K562 (cell line): ENCODE results near the gene HERC5.

Source experiments
- CTCF ChIP-seq, 3 experiments: IDR thresholded peaks in 2 of 3; conservative IDR thresholded peaks in 1 of 3; 2 replicates each; pipeline ENCODE4 v1.5.1; 2011 to 2012; ENCODE audit warnings: low read length in 3 of 3, mild to moderate bottlenecking in 3 of 3, control low read depth in 2 of 3, improper control_type of control experiment in 1 of 3, inconsistent platforms in 1 of 3, low read depth in 1 of 3, mixed read lengths in 1 of 3, moderate library complexity in 1 of 3; ENCODE audit not compliant: insufficient read depth in 2 of 3
- ELK1 ChIP-seq: sonication (generic); formaldehyde crosslinking; IDR thresholded peaks from 2 replicates; pipeline ENCODE4 v1.8.1; 2022; ENCODE audit warnings: missing genetic modification reagents
- ETV6 ChIP-seq, 3 experiments: fragments of 150-350 bp in 1 of 3; sonication (generic) in 1 of 3; formaldehyde crosslinking in 1 of 3; IDR thresholded peaks; 2 replicates each; pipeline versions ENCODE4 v1.6.1 to v1.8.0; 2014 to 2022; ENCODE audit warnings: borderline replicate concordance in 2 of 3, low read depth in 2 of 3, antibody characterized with exemption in 1 of 3, low read length in 1 of 3, mild to moderate bottlenecking in 1 of 3, missing genetic modification reagents in 1 of 3
- JUN ChIP-seq, 2 experiments: sonication (generic) in 1 of 2; formaldehyde crosslinking in 1 of 2; IDR thresholded peaks; 2 replicates each; pipeline versions ENCODE4 v1.6.1 to v1.8.0; 2012 to 2022; ENCODE audit warnings: borderline replicate concordance in 2 of 2, mild to moderate bottlenecking in 2 of 2, improper control_type of control experiment in 1 of 2, low read depth in 1 of 2, low read length in 1 of 2, missing genetic modification reagents in 1 of 2
- KDM4B ChIP-seq, 2 experiments: fragments of 450-650 bp in 1 of 2; sonication (generic) in 1 of 2; IDR thresholded peaks; 2 replicates each; pipeline ENCODE4 v1.6.1; 2016 to 2017; ENCODE audit warnings: borderline replicate concordance in 2 of 2, antibody characterized with exemption in 1 of 2, low read depth in 1 of 2, mild to moderate bottlenecking in 1 of 2
- MAX ChIP-seq: sonication (generic); formaldehyde crosslinking; IDR thresholded peaks from 2 replicates; pipeline ENCODE4 v1.9.0; 2022; ENCODE audit warnings: mild to moderate bottlenecking, missing genetic modification reagents
- MEF2A ChIP-seq: IDR thresholded peaks from 2 replicates; pipeline ENCODE4 v1.6.1; 2011; ENCODE audit warnings: low read depth, mild to moderate bottlenecking, low read length, moderate library complexity; ENCODE audit not compliant: control insufficient read depth
- NUFIP1 ChIP-seq: fragments of 450-650 bp; IDR thresholded peaks from 2 replicates; pipeline ENCODE4 v1.6.1; 2018; ENCODE audit not compliant: partially characterized antibody
- ZC3H11A ChIP-seq: IDR thresholded peaks from 2 replicates; pipeline ENCODE4 v1.6.1; 2012; ENCODE audit warnings: low read depth, low read length, improper control_type of control experiment
- ZNF140 ChIP-seq: fragments of 250-450 bp; sonication (Bioruptor Pico); IDR thresholded peaks from 2 replicates; pipeline ENCODE4 v1.8.0; 2021; ENCODE audit warnings: moderate library complexity, mild to moderate bottlenecking, inconsistent platforms
- ZNF324 ChIP-seq: fragments of 250-450 bp; sonication (Bioruptor Pico); IDR thresholded peaks from 2 replicates; pipeline ENCODE4 v1.4.0; 2020; ENCODE audit warnings: mild to moderate bottlenecking

- no peak for TF ChIP-seq ZNF324 (CRISPR knock-in tag)
- no peak for TF ChIP-seq ETV6 (IDR thresholded peaks at IDR 0.05; ENCODE audit: borderline replicate concordance in 1 of 2, low read depth in 2 of 2, low read length in 1 of 2)
- no peak for TF ChIP-seq ETV6 (CRISPR knock-in tag; IDR thresholded peaks at IDR 0.05; ENCODE audit: borderline replicate concordance)
- TF ChIP-seq ZC3H11A: no peak
- no peak for TF ChIP-seq ELK1
- TF ChIP-seq MEF2A: no peak
- no peak for TF ChIP-seq ZNF140 (CRISPR knock-in tag)
- TF ChIP-seq CTCF (IDR thresholded peaks at IDR 0.05 in 2 of 3, conservative IDR thresholded peaks at IDR 0.05 in 1 of 3; ENCODE audit: insufficient read depth in 2 of 3, low read depth in 1 of 3, low read length in 3 of 3): no peak
- TF ChIP-seq NUFIP1: no peak
- TF ChIP-seq MAX (CRISPR knock-in tag): no peak
- no peak for TF ChIP-seq KDM4B (IDR thresholded peaks at IDR 0.05; ENCODE audit: borderline replicate concordance in 2 of 2, low read depth in 1 of 2)
- TF ChIP-seq JUN (IDR thresholded peaks at IDR 0.05; ENCODE audit: borderline replicate concordance, low read depth, low read length): no peak
- TF ChIP-seq JUN (CRISPR knock-in tag; IDR thresholded peaks at IDR 0.05; ENCODE audit: borderline replicate concordance): 0 out of 2 replicates have a peak, but pooled peaks have one; percentile 21
Measured at GRCh38 chr4:88527787-88528186, 70.9 kb downstream of the HERC5 start.
